ENCODE data around the gene AZU1. TPM values are rescaled to one million over a fixed set of nuclear protein-coding genes. Genes with fewer than 3 reads are reported as not detected.

The AZU1 gene
- total RNA-seq, 2 donors from 2014 or later, result 6.9 TPM; not detected in 1

GRCh38 chr19:803099-803561 lies 24.5 kb upstream of the AZU1 start:
- no peak for DNase-seq (ENCODE audit: low spot score)
- H3K27me3 ChIP-seq (replicated peaks; ENCODE audit: insufficient read depth), result no peaks in the 10 kb centered on the region
- whole genome bisulfite sequencing, result 68% methylated on average over 12 of the region's 17 CpGs
- TF ChIP-seq POLR2AphosphoS5 (IDR thresholded peaks at IDR 0.05), result no peak
- no peak for TF ChIP-seq CTCF (IDR thresholded peaks at IDR 0.05)
- no peak for TF ChIP-seq POLR2A (IDR thresholded peaks at IDR 0.05)
- peak overlapping the region; percentile 11 to 100 for H3K27ac ChIP-seq
- intact Hi-C loops (cut with DNase I), result loop anchor here (5.0 kb wide), 1 partner anchor 54 kb away; the partner anchor contains the start of gene CFD
- peaks cover 35 to 36% of the 10 kb centered on the region in 2 donors for H3K36me3 ChIP-seq
- peaks cover 42% of the 10 kb centered on the region for H3K4me1 ChIP-seq (replicated peaks)
- H3K9me3 ChIP-seq, result no peaks in the 10 kb centered on the region
- no peak overlapping the region for H3K4me3 ChIP-seq

- Histone ChIP-seq H3K9me3 (no peaks in the 10 kb centered on the region), H3K27ac (no peak overlapping the region), H3K4me3 (no peak overlapping the region), H3K36me3 (peaks cover 41 to 42% of the 10 kb centered on the region in 2 donors), H3K27me3 (replicated peaks; ENCODE audit: insufficient read depth) (no peaks in the 10 kb centered on the region), H3K4me1 (replicated peaks) (peaks cover 42% of the 10 kb centered on the region)
- intact Hi-C loops (cut with DNase I), result loop anchor here (5.0 kb wide), 1 partner anchor 53 kb away; the partner anchor contains the start of gene CFD
- WGBS, result 80% methylated on average over 29 of the region's 31 CpGs
- TF ChIP-seq CTCF (IDR thresholded peaks at IDR 0.05) (no peak), POLR2A (IDR thresholded peaks at IDR 0.05) (no peak), POLR2AphosphoS5 (IDR thresholded peaks at IDR 0.05) (no peak)
- no peak for DNase-seq (ENCODE audit: low spot score)
These were observed 23.8 kb upstream of the AZU1 start for GRCh38 chr19:803686-804418.

- no peak for DNase-seq (ENCODE audit: low spot score)
- no peak overlapping the region for H3K4me3 ChIP-seq
- no peak for TF ChIP-seq POLR2AphosphoS5 (IDR thresholded peaks at IDR 0.05)
- no peak for TF ChIP-seq POLR2A (IDR thresholded peaks at IDR 0.05)
- no peak for TF ChIP-seq CTCF (IDR thresholded peaks at IDR 0.05)
- H3K4me1 ChIP-seq (replicated peaks), result peaks cover 36% of the 10 kb centered on the region
- H3K9me3 ChIP-seq, result no peaks in the 10 kb centered on the region
- no peaks in the 10 kb centered on the region for H3K27me3 ChIP-seq (replicated peaks; ENCODE audit: insufficient read depth)
- intact Hi-C loops (cut with DNase I), result loop anchor here (5.0 kb wide), 1 partner anchor 53 kb away; the partner anchor contains the start of gene CFD
- H3K27ac ChIP-seq, result no peak overlapping the region
- peaks cover 41 to 50% of the 10 kb centered on the region in 2 donors for H3K36me3 ChIP-seq
- WGBS, result 84% methylated on average over 53 of the region's 53 CpGs
These were observed 23.0 kb upstream of the AZU1 start for GRCh38 chr19:804419-805165.

- Histone ChIP-seq H3K4me3 (no peak overlapping the region), H3K27me3 (replicated peaks; ENCODE audit: insufficient read depth) (no peaks in the 10 kb centered on the region), H3K36me3 (peaks cover 41 to 53% of the 10 kb centered on the region in 2 donors), H3K4me1 (replicated peaks) (peaks cover 31% of the 10 kb centered on the region), H3K27ac (no peak overlapping the region), H3K9me3 (no peaks in the 10 kb centered on the region)
- no peak for TF ChIP-seq POLR2A (IDR thresholded peaks at IDR 0.05)
- peak in 2 of 4 experiments; percentile 37 to 41 for TF ChIP-seq CTCF (IDR thresholded peaks at IDR 0.05)
- intact Hi-C loops (cut with DNase I), result no loop called here
- WGBS, result 65% methylated on average over 26 of the region's 33 CpGs
- no peak for DNase-seq (ENCODE audit: low spot score)
These were observed 22.5 kb upstream of the AZU1 start for GRCh38 chr19:805166-805551.

All from prostate gland (tissue), 2 donors.